KOPT-K1 (cell line): ENCODE results near the gene SETD1B.
"Not testable (repeated sequence)": the region's sequence is repeated elsewhere in the genome, so short reads cannot be mapped to it uniquely, and the experiment has no call there.

Experiments used
- H3K27ac ChIP-seq: fragments of 200-600 bp; sonication (generic); 2 replicates; pipeline ENCODE4 v1.5.1; 2016; ENCODE audit warnings: antibody characterized with exemption, mild to moderate bottlenecking, low read depth, low read length; ENCODE audit not compliant: poor library complexity, severe bottlenecking
- H3K36me3 ChIP-seq: fragments of 200-600 bp; sonication (generic); 2 replicates; pipeline ENCODE4 v1.5.1; 2017; ENCODE audit warnings: antibody characterized with exemption, mild to moderate bottlenecking, low read length, moderate library complexity; ENCODE audit not compliant: insufficient read depth
- H3K9me3 ChIP-seq: fragments of 200-600 bp; sonication (generic); 2 replicates; pipeline ENCODE4 v1.5.1; 2017; ENCODE audit warnings: antibody characterized with exemption, low read length, mild to moderate bottlenecking; ENCODE audit not compliant: insufficient read depth, poor library complexity, severe bottlenecking

Gene SETD1B

GRCh38 chr12:121803861-121804416 lies at the start of gene SETD1B:
Gene SETD1B, plus strand, starts transcription at chr12:121804009. Its CDS starts 729 bp downstream, at chr12:121804738.
- Histone ChIP-seq H3K36me3 (peaks cover 37% of the 10 kb centered on the region), H3K27ac (peak within 1 kb of the TSS; percentile 98), H3K9me3 (no peaks in the 10 kb centered on the region)

- Histone ChIP-seq H3K36me3 (peaks cover 21% of the 10 kb centered on the region; the same call in 1 of the 2 replicates), H3K9me3 (no peaks in the 10 kb centered on the region), H3K27ac (peak overlapping the region; percentile 79)
These were observed 49.0 kb upstream of the SETD1B start for GRCh38 chr12:121754836-121755235.

GRCh38 chr12:121755591-121755990 lies 48.2 kb upstream of the SETD1B start:
- Histone ChIP-seq H3K36me3 (peaks cover 13% of the 10 kb centered on the region; the same call in 1 of the 2 replicates), H3K27ac (peak overlapping the region; percentile 79), H3K9me3 (no peaks in the 10 kb centered on the region)

GRCh38 chr12:121758536-121758935 lies 45.3 kb upstream of the SETD1B start:
- H3K9me3 ChIP-seq, H3K27ac ChIP-seq, H3K36me3 ChIP-seq: not testable (repeated sequence)

- Histone ChIP-seq H3K9me3 (no peaks in the 10 kb centered on the region), H3K27ac (no peak overlapping the region), H3K36me3 (peaks cover 9% of the 10 kb centered on the region; the same call in 1 of the 2 replicates)
These were observed 41.5 kb upstream of the SETD1B start for GRCh38 chr12:121762269-121762668.

GRCh38 chr12:121764808-121765207 lies 39.0 kb upstream of the SETD1B start:
- no peaks in the 10 kb centered on the region for H3K9me3 ChIP-seq
- H3K36me3 ChIP-seq, result peaks cover 9% of the 10 kb centered on the region; the same call in 1 of the 2 replicates
- H3K27ac ChIP-seq, result no peak overlapping the region

- no peaks in the 10 kb centered on the region for H3K9me3 ChIP-seq
- no peak overlapping the region for H3K27ac ChIP-seq
- H3K36me3 ChIP-seq, result peaks cover 9% of the 10 kb centered on the region; the same call in 1 of the 2 replicates
These were observed 38.2 kb upstream of the SETD1B start for GRCh38 chr12:121765573-121765972.

- Histone ChIP-seq H3K27ac (no peak overlapping the region), H3K9me3 (no peaks in the 10 kb centered on the region), H3K36me3 (peaks cover 9% of the 10 kb centered on the region; the same call in 1 of the 2 replicates)
These were observed 37.3 kb upstream of the SETD1B start for GRCh38 chr12:121766290-121767039.

GRCh38 chr12:121767525-121768016 lies 36.2 kb upstream of the SETD1B start:
- H3K36me3 ChIP-seq, result peaks cover 5% of the 10 kb centered on the region; the same call in 1 of the 2 replicates
- no peak overlapping the region for H3K27ac ChIP-seq
- no peaks in the 10 kb centered on the region for H3K9me3 ChIP-seq

- no peak overlapping the region for H3K27ac ChIP-seq
- H3K36me3 ChIP-seq, result peaks cover 5% of the 10 kb centered on the region; the same call in 1 of the 2 replicates
- H3K9me3 ChIP-seq, result no peaks in the 10 kb centered on the region
These were observed 34.4 kb upstream of the SETD1B start for GRCh38 chr12:121769297-121769830.

GRCh38 chr12:121769831-121770301 lies 33.9 kb upstream of the SETD1B start:
- Histone ChIP-seq H3K36me3 (0 out of 2 replicates have a peak, but pooled peaks cover under 1% of the 10 kb centered on the region), H3K27ac (no peak overlapping the region), H3K9me3 (no peaks in the 10 kb centered on the region)

- no peak overlapping the region for H3K27ac ChIP-seq
- no peaks in the 10 kb centered on the region for H3K9me3 ChIP-seq
- no peaks in the 10 kb centered on the region for H3K36me3 ChIP-seq
These were observed 33.4 kb upstream of the SETD1B start for GRCh38 chr12:121770388-121770787.

- Histone ChIP-seq H3K27ac (no peak overlapping the region), H3K36me3 (no peaks in the 10 kb centered on the region), H3K9me3 (no peaks in the 10 kb centered on the region)
These were observed 32.8 kb upstream of the SETD1B start for GRCh38 chr12:121770813-121771625.

GRCh38 chr12:121773011-121773777 lies 30.6 kb upstream of the SETD1B start:
- Histone ChIP-seq H3K27ac (peak overlapping the region; percentile 30), H3K36me3 (peaks cover 11% of the 10 kb centered on the region), H3K9me3 (no peaks in the 10 kb centered on the region)
